Measurements from ENCODE around the gene ARL14.

GRCh38 chr3:160660902-160661301, 16.1 kb upstream of the ARL14 start:
- TF ChIP-seq CTCF (conservative IDR thresholded peaks at IDR 0.05 in 1 of 2, IDR thresholded peaks at IDR 0.05 in 1 of 2; ENCODE audit: low read depth in 1 of 2, low read length in 2 of 2) (no peak), EZH2 (IDR thresholded peaks at IDR 0.05; ENCODE audit: low read length, missing control alignments) (no peak)
